ENCODE measurements around the gene TEX264. TPM values are rescaled to one million over a fixed set of nuclear protein-coding genes. Genes with fewer than 3 reads are reported as not detected.

Gene TEX264
- total and polyA plus RNA-seq, 2 of the 13 experiments (the other 11 are each of a cell fraction or from before 2014, with no cell fraction given) = 35.2 to 52.1 TPM

- TF ChIP-seq ZNF318 (CRISPR knock-in tag; IDR thresholded peaks at IDR 0.05) (no peak), IKZF4 (CRISPR knock-in tag; IDR thresholded peaks at IDR 0.05; ENCODE audit: borderline replicate concordance, low read depth, not compliant biosample characterization) (no peak), TFE3 (CRISPR knock-in tag; IDR thresholded peaks at IDR 0.05) (no peak), NFE2 (CRISPR knock-in tag; IDR thresholded peaks at IDR 0.05) (no peak), DNMT3B (CRISPR knock-in tag; conservative IDR thresholded peaks at IDR 0.05) (no peak)
Observed at GRCh38 chr3:51662456-51662855, 8.6 kb upstream of the TEX264 start (continued).
